Thymus (tissue), 14 donors: Measurements from ENCODE around the gene CPLANE1. TPM values are rescaled to one million over a fixed set of nuclear protein-coding genes. Genes with fewer than 3 reads are reported as not detected.
"Not testable (repeated sequence)": the region's sequence is repeated elsewhere in the genome, so short reads cannot be mapped to it uniquely, and the experiment has no call there.

Experiments
- DNase-seq, 9 donors: peaks; one replicate each; pipeline ENCODE4 v3.0.0-alpha.2; 2013; ENCODE audit warnings: low spot score in 9 of 9, low read depth in 6 of 9, missing footprints in 1 of 9
- H3K27ac ChIP-seq, 2 donors: one replicate each; pipeline ENCODE4 v1.5.1; 2013; ENCODE audit warnings: control low read depth in 1 of 2, low read depth in 1 of 2, low read length in 1 of 2, mild to moderate bottlenecking in 1 of 2, moderate library complexity in 1 of 2
- H3K27me3 ChIP-seq, 2 donors: one replicate each; pipeline ENCODE4 v1.5.1; 2013; ENCODE audit warnings: low read length in 1 of 2; ENCODE audit not compliant: control insufficient read depth in 2 of 2, insufficient read depth in 1 of 2
- H3K36me3 ChIP-seq, 2 donors: one replicate each; pipeline ENCODE4 v1.5.1; 2013; ENCODE audit warnings: low read length in 1 of 2, mild to moderate bottlenecking in 1 of 2, moderate library complexity in 1 of 2; ENCODE audit not compliant: control insufficient read depth in 2 of 2, insufficient read depth in 2 of 2
- H3K4me1 ChIP-seq, 2 donors: one replicate each; pipeline ENCODE4 v1.5.1; 2013; ENCODE audit warnings: low read length in 2 of 2; ENCODE audit not compliant: control insufficient read depth in 2 of 2, insufficient read depth in 2 of 2
- H3K4me3 ChIP-seq, 2 donors: one replicate each; pipeline ENCODE4 v1.5.1; 2013; ENCODE audit warnings: low read length in 2 of 2, control low read depth in 1 of 2, mild to moderate bottlenecking in 1 of 2
- H3K9me3 ChIP-seq, 2 donors: one replicate each; pipeline ENCODE4 v1.5.1; 2013; ENCODE audit warnings: low read length in 1 of 2, mild to moderate bottlenecking in 1 of 2; ENCODE audit not compliant: control insufficient read depth in 2 of 2, insufficient read depth in 1 of 2
- WGBS: extraction: QIAGEN DNeasy Blood & Tissue Kit; methylation state at CpG from one replicate; pipeline ENCODE4 v1.1.7; 2013; 5-methylcytosine and 5-hydroxymethylcytosine counted together
- long read RNA-seq, 10 donors: transcript quantifications; one replicate each; lab custom pipeline, GENCODE V29; 2026
- polyA plus RNA-seq: library from polyadenylated mRNA; stranded (reverse); fragments of 200-250 nt; gene quantifications from one replicate; pipeline ENCODE4 v1.2.3, GENCODE V29; 2013
- total RNA-seq: library from RNA; stranded (reverse); fragments of 120-200 nt; gene quantifications from one replicate; pipeline ENCODE4 v1.2.4, GENCODE V29; 2013
- donor health status: healthy.

CPLANE1 gene
- total RNA-seq: 20.2 TPM
- 6.0 TPM for polyA plus RNA-seq
- long read RNA-seq, donor 1: 0 reads
- long read RNA-seq, donor 2: 0 reads
- long read RNA-seq, donor 3: 0 reads
- long read RNA-seq, donor 4: 0 reads
- long read RNA-seq, donor 5, partial matches to known transcripts: 0 of 1 reads
- long read RNA-seq, donor 5, other reads (novel, unspliced or antisense): 0 of 1 reads
- long read RNA-seq, donor 6: 0 reads
- long read RNA-seq, donor 7: 0 reads
- long read RNA-seq, donor 8: 0 reads
- long read RNA-seq, donor 9: 0 reads
- long read RNA-seq, donor 10: 0 reads

DNA sequence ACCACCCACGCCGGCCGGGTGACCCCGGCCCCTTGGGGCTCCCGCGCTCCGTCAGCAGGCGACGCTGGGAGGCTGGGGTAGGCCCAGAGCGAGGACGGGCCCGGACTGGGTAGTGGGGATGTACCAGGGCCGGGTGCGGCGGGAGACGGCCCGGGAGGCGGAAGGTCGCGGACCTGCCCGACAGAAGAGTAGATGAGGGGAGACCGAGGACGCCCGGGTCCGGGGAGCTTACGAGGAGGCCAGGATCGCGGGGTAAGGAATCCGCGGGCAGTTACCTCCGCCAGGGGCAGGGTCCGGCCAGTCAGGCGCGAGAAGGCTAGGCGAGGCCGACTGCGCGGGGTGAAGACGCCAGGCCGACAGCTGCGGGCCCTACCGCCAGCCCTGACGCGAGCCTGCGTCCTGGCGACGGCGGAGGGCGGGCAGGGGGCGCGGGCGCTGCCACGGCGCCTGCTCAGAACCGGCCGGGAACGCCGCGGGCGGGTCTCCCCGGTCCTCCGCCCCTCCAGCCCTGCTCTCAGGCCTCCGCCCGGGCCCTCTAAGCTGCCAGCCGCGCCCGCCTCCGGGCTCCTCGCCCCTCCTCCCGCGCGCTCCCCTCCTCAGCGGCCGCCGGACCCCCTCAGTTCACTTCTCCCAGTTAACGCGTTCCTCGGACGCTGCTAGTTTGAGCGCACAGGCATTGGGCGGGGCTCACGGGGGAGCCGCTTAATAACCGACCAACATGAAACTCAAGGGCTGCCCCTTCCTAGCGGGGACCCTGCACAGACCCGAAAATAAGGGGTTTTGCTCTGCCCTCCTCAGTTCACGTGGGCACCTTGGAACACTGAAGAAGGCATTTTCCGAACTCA lies at the start of gene CPLANE1:
Gene CPLANE1, minus strand, starts transcription at position 407 of the 845 bp plus-strand sequence. CDS start 1,678 bp downstream, outside the sequence.
- Histone ChIP-seq H3K36me3 (no peaks in the 10 kb centered on the region), H3K27ac (peak within 1 kb of the TSS; percentile 47 to 77)
- peak in 7 of 9 donors; percentile 36 to 76 (median 53) for DNase-seq

DNA sequence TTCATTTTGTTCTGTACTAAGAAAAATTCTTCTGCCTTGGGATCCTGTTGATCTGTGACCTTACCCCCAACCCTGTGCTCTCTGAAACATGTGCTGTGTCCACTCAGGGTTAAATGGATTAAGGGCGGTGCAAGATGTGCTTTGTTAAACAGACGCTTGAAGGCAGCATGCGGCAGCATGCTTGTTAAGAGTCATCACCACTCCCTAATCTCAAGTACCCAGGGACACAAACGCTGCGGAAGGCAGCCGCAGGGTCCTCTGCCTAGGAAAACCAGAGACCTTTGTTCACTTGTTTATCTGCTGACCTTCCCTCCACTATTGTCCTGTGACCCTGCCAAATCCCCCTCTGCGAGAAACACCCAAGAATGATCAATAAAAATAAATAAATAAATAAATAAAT lies 47.1 kb upstream of the CPLANE1 start:
- not testable (repeated sequence) for DNase-seq, H3K4me3 ChIP-seq, H3K27me3 ChIP-seq, H3K9me3 ChIP-seq, H3K4me1 ChIP-seq, H3K27ac ChIP-seq
- peaks cover 33 to 49% of the 10 kb centered on the region in 2 donors for H3K36me3 ChIP-seq
- WGBS: 94% methylated on average over 7 of the region's 7 CpGs

More for the DNA sequence above, at the start of gene CPLANE1:
- Histone ChIP-seq H3K4me1 (peaks cover 0 to 15% of the 10 kb centered on the region in 2 donors), H3K4me3 (peak within 1 kb of the TSS; percentile 92 to 94), H3K27me3 (no peaks in the 10 kb centered on the region), H3K9me3 (peaks cover 0 to 8% of the 10 kb centered on the region in 2 donors)
- WGBS: 1% methylated on average over 88 of the region's 88 CpGs

DNA sequence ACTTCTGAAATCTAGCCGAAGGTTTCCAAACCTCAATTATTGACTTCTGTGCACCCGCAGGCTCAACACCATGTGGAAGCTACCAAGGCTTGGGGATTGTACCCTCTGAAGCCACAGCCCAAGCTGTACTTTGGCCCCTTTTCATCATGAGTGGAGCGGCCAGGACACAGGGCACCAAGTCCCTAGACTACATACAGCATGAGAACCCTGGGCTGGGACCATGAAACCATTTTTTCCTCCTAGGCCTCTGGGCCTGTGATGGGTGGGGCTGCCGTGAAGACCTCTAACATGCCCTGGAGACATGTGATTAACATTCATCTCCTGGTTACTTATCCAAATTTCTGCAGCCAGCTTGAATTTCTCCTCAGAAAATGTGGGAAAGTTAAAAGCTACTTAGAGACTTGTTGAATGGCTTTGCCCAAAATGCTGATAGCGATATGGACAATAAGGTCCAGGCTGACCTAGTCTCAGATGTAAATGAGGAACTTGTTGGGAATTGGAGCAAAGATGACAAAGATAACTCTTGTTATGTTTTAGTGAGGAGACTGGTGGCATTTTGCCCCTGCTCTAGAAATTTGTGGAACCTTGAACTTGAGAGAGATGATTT lies 34.1 kb upstream of the CPLANE1 start:
- H3K9me3 ChIP-seq: peaks cover 0 to 25% of the 10 kb centered on the region in 2 donors
- WGBS: 96% methylated on average over 5 of the region's 5 CpGs

DNA sequence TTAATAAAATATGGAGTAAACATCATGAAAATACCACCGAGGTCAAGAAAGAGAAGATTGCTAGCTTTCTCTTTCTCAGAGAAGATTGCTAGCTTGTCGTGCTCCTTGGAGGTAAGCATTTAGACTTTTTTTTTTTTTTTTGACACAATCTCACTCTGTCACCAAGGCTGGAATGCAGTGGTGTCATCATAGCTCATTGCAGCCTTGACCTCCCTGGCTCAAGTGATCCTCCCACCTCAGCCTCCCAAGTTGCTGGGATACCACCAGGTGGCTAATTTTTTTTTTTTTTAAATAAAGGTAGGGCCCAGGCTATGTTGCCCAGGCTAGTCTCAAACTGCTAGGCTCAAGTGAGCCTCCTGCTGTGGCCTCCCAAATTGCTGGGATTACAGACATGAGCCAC lies 26.3 kb upstream of the CPLANE1 start:
- Histone ChIP-seq H3K9me3 (peaks cover 0 to 9% of the 10 kb centered on the region in 2 donors), H3K27ac (no peak overlapping the region), H3K27me3 (no peaks in the 10 kb centered on the region), H3K4me1 (no peaks in the 10 kb centered on the region), H3K4me3 (no peak overlapping the region), H3K36me3 (no peaks in the 10 kb centered on the region)
- 96% methylated on average over 2 of the region's 2 CpGs for WGBS
- DNase-seq: no peak

More for the DNA sequence above, 34.1 kb upstream of the CPLANE1 start:
- Histone ChIP-seq H3K27me3 (no peaks in the 10 kb centered on the region), H3K4me3 (no peak overlapping the region), H3K27ac (no peak overlapping the region), H3K4me1 (no peaks in the 10 kb centered on the region), H3K36me3 (peaks cover 0 to 4% of the 10 kb centered on the region in 2 donors)
- no peak for DNase-seq

DNA sequence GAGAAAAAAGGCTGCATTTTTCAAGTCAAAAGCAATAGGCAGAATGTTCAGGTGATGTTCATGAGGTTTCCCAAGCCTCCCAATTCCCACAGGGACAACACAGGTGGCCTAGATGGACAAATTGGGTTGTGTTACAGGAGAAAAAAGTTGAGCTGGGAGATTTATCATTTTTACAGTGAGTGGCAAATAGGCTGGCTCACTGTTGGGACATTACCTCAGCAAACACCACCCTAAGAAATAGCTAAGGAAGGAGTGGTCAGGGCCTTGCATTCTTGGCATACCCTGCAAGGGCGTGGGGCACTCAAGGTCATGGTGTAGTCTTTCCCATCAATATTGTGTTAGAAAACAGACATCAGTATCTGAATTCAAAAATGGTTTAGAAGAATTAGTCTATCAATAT lies 23.3 kb upstream of the CPLANE1 start:
- 96% methylated on average over 1 of the region's 1 CpG for WGBS
- H3K9me3 ChIP-seq: no peaks in the 10 kb centered on the region
- no peak for DNase-seq
- no peak overlapping the region for H3K4me3 ChIP-seq
- no peaks in the 10 kb centered on the region for H3K4me1 ChIP-seq
- H3K27me3 ChIP-seq: no peaks in the 10 kb centered on the region
- H3K36me3 ChIP-seq: no peaks in the 10 kb centered on the region
- H3K27ac ChIP-seq: no peak overlapping the region

DNA sequence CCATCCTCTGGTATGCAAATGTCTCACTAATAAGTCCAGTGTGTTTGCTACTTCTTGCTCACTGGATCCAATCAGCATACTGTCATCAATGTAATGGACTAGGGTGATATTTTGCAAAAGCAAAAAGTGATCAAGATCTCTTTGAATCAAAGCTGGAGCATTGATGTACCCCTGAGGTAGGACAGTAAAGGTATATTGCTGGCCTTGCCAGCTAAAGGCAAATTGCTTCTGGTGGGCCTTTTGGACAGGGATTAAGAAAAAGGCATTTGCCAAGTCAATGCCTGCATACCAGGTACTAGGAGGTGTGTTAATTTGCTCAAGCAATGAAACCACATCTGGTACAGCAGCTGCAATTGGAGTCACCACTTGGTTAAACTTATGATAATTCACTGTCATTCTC lies 18.9 kb upstream of the CPLANE1 start:
- H3K4me1 ChIP-seq, H3K9me3 ChIP-seq, H3K27ac ChIP-seq, DNase-seq, H3K27me3 ChIP-seq, H3K36me3 ChIP-seq, H3K4me3 ChIP-seq: not testable (repeated sequence)

DNA sequence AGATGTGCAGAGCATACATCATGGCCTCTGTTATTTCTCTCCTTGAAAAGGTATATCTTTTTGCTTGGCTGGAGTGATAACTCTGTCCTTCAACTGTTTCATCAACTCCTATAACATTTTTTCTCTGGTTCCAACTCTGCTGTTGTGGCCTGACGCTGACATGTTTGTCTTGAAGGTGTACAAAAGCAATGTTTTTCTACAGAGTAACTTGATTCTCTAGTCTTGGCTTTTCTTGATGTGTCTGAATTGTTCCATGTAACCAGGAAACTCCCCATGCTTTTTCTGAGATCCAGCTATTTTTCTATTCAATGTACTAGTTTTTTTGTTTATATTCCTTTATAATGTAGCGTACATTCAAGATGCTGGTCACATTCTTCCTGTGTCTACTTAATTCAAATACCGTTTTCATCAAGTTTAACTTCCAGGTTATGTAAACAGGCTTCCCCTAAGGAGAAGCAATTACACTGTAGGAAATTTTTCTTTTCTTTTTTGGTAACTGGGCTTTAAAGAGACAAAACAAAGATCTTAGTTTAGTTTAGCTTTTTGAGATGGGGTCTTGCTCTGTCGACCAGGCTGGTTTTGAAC lies 6.7 kb upstream of the CPLANE1 start:
- Histone ChIP-seq H3K27me3 (no peaks in the 10 kb centered on the region), H3K36me3 (no peaks in the 10 kb centered on the region), H3K4me1 (no peaks in the 10 kb centered on the region), H3K9me3 (peaks cover 0 to 8% of the 10 kb centered on the region in 2 donors), H3K4me3 (no peak overlapping the region), H3K27ac (no peak overlapping the region)
- WGBS: 96% methylated on average over 4 of the region's 4 CpGs
- no peak for DNase-seq

DNA sequence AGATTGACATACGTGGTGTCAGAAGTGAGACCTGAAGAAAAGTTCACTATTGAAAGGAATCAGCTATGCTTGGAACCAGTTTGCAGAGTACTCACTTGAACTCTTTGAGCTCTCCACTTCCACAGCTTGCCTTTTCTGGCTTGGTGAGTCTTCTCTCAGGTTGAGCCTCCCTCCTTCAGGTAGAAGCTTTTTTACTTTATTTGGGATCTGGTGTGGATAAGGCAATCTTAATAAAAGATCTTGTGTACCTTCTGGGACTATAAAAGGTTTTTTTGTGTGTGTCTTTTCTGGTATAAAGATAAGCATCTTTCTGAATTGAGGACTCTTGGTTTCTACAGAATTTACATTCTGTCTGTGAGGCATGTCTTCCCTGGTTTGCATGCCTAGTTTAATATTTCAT lies 5.4 kb upstream of the CPLANE1 start:
- Histone ChIP-seq H3K4me3 (no peak overlapping the region), H3K27me3 (no peaks in the 10 kb centered on the region), H3K4me1 (peaks cover 0 to 5% of the 10 kb centered on the region in 2 donors), H3K27ac (no peak overlapping the region), H3K9me3 (peaks cover 0 to 8% of the 10 kb centered on the region in 2 donors), H3K36me3 (no peaks in the 10 kb centered on the region)
- no peak for DNase-seq
- WGBS: 98% methylated on average over 1 of the region's 1 CpG

DNA sequence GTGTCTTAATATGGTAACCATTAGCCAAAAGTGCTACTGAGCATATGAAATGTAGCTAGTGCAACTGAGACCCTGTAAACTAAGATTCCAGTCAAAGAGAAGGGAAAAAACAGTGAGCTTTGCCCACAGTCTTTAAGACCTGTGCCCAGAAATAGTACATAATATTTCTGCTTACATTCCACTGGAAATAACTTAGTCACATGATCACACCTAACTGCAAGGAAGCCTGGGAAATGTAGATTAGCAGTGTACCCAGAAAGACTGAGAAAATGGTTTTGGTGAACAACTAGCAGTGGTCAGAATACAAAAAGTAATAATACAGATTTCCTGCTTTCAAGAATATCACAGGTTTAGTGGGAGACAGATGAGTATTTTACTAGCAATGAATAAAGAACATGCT lies 2.5 kb upstream of the CPLANE1 start:
- Histone ChIP-seq H3K27ac (no peak overlapping the region), H3K9me3 (peaks cover 0 to 8% of the 10 kb centered on the region in 2 donors), H3K36me3 (no peaks in the 10 kb centered on the region), H3K27me3 (no peaks in the 10 kb centered on the region), H3K4me3 (no peak overlapping the region), H3K4me1 (peaks cover 0 to 15% of the 10 kb centered on the region in 2 donors)
- no peak for DNase-seq
